ENCODE results near the gene IL1R1.

IL1R1 gene

DNA sequence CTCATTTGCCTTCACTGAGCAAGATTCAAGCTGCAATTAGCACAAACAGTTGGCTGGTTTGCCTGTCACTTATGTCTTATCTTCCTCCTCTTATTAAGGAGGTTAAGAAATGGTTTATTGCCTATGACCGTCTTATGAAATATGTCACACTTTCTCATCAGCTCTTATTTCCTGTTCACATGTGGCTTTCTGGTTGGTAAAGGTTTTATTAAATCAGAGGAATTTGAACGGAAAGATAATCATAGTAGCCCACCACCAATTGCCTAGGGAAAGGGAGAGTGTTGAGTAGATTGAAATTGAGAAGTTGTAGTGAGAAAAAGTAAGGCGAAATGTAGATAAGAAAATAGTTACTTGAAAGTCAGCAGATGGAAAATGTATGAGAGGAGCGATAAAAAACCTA, 4.2 kb upstream of the IL1R1 start:
- DNase-seq, result no peak

DNA sequence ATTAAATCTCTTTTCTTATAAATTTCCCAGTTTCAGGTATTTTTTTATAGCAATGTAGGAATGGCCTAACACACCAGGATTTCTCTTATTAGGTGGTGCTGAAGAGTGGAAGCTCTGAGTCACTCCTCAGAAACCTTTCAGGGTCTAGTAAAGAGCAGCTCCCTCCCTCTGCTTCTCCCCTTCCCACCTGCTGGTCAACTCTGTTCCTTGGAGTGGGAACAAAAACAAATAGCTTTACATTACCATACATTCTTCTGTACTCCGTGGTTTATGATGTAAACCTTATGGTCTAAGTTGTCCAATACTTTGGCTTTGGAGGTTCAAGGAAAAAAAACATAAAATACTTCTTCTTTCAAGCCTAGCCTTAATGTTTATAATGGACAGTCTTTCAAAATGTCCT, 2.7 kb upstream of the IL1R1 start:
- DNase-seq, result no peak

DNA sequence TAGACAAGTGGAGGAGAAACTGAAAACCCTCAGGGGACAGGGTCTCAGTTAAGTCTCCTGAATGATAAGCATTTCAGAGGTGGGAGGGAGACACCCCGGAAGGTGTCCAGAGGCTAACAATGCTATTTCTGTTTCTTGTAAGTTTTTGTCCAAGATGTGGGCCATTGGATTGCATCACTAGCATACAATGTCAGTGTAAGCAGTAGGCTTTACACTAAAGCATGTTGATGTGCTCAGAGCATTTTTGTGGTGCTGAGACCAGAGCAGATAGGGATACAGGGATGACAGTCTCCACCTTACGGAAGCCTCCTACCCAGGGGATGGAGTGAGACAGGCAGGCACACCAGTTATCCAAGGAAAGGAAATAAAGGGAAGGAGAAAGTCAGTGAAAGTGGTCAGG, 2.2 kb upstream of the IL1R1 start:
- DNase-seq, result no peak

DNA sequence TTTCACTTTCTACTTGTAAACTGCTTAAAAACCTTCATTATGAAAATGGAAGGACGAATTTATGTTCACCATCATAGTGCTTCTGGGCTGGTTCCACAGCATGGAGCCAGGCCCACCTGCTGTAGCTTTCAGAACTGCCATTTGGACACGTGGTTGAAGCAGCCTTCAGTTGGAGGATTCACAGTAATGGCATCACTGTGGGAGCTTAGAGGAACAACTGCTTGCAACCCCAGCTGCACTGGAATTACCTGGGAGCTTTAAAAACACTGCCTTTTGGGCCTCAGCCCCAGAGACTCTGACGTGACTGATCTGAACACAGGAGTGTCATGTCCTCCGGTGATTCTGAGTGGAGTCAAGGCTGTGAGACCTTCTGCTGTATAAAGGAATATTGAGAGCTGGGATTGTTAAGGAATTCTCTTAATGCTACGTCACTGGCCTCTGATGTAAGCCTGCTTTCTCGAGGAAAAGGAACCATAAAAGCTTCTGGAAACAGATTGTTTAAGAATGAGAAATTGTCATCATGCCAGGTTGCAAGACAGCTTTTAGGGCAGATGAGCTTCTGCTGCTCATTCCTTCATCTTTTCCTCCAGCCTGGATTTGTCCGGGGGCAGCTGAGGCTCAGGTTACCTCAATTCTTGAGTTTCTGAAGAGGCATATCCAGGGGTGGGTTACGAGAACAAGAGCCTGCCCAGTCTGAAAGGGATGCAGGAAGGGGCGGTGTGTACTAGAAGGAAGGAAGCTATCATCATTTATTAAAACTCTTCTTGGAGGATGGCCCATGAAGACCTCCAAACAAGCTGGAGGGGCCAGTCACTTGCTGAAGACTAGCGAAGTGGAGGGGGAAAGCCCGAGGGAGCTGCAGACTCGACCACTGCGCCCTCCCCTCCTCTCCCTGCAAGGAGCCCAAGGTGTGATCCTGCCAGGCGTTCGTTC, 1.3 kb upstream of the IL1R1 start:
- DNase-seq, result no peak

DNA sequence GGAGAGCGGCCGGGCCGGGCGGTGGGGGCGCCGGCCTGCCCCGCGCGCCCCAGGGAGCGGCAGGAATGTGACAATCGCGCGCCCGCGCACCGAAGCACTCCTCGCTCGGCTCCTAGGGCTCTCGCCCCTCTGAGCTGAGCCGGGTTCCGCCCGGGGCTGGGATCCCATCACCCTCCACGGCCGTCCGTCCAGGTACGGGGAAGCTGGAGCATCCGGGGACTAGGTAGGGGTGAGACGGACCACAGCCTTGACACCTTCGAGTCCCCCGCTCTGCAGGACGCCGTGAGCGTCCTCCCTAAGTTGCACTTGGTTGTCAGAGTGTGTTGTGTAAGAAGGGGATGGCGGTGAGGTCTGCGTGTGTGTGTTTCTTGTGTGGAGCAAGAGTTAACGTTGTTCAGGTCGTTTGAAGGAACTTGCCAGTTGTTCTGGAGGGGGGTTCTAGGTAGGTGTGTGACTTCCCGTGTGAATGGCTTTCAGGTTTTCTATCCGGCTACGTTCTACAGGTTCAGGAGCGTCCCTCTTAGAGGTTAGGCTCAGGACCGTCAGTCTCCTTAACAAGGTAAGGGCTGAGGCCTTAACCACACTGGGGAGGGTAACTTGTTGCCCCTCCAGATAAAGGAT, 393 bp downstream of the IL1R1 start:
- peak in 1 of 58 donors; percentile 30 for DNase-seq

GRCh38 chr2:102143450-102143985, 972 bp downstream of the IL1R1 start:
- DNase-seq, result no peak

DNA sequence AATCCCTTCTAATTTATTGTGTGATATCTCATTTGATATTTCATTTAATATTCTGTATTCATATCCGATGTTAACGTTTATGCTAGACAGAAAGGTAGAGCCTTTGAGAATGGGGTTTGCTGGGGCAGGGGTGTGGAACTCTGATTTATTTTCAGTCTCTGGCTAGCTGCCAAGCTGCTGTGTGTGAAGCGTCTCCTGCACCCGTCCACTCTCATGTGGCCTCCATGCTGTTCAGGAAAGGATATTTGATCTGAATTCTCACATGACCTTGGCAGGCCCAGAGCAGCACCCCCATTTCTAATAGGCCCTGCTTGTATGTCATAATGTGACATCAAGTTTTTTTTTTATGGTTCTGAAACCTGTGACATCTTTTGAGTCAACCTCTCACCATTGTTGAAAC, 1.6 kb downstream of the IL1R1 start:
- no peak for DNase-seq

DNA sequence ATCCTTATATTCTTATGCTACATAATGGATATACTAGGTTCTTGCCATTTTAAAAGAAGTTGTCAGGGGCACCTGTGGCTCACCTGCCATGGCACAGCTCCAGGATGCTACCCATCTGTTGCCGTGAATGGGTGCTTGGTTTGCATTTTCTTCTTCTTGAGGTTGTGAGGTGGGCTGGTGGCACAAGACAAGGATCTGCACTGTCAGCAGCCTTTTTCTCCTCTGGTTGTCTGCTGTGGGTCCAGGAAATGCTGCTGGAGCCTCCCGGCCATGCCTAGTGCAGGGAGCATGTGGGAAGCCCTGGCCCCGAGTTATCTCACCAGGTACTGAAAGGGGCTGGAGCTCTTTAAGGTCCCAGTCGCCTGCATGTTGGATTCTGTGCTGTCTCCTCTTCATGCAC, 2.6 kb downstream of the IL1R1 start:
- DNase-seq, result no peak

GRCh38 chr2:102145934-102146333, 3.4 kb downstream of the IL1R1 start:
- DNase-seq, result no peak

- DNase-seq, result no peak
Observed at GRCh38 chr2:102147935-102148334, 5.4 kb downstream of the IL1R1 start.

DNA sequence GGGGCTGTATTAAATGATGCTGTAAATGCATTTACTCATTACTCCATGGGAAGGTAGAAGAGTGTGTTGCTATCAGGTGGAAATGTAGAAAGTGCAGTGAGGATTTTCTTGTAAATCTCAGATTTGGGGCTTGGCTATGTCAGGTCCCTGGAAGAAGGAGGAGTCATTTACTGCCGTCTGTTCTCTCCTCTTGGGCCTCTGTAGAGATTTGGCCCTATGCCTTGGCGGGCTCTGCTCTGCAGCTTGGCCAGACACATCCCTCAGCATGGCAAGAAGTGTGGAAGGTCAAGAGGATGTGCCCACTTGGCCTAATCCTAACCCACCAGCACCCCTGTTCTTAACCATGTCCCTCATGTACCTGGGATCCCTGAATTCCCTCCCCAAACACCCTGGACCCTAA, 6.7 kb downstream of the IL1R1 start:
- DNase-seq, result no peak

DNA sequence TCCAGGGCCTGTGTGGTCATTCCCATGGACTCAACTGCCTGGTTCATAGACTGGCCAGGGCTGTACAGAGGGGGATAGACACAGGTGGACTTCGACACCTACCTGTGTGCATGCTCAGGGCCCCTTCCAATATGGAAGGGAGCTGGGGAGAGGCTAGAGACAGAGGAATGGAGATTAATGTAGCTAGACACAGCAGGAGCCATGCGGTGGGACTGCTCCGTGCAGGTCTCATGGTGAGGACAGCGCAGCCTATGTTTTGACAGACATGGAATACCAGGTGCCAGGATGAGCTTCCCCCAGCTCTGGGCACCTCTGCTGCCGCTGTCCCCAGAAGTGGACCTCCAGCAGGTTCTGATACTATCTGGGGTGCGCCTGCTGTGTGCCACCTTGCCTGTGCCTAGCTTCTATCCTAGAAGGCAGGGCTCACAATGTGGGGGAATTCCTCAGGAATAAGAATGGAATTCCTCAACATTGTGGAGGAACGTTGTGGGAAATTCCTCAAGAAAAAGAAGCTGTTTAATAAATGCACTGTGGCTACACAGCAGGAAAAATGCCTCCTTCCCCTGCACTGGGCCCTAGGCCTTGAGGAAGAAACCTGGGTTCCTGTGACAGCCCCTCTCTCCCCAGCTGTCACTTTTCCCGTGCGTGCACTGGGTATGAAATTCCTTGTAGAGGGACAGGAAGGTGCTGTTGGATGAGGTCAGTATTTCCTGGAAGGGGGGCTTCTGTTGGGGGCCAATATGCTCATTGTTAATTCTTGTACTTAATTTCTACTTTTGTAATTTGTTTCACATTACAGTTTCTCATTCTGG, 7.3 kb downstream of the IL1R1 start:
- DNase-seq, result no peak

- DNase-seq, result no peak
Observed at GRCh38 chr2:102154364-102154763, 11.8 kb downstream of the IL1R1 start.

DNA sequence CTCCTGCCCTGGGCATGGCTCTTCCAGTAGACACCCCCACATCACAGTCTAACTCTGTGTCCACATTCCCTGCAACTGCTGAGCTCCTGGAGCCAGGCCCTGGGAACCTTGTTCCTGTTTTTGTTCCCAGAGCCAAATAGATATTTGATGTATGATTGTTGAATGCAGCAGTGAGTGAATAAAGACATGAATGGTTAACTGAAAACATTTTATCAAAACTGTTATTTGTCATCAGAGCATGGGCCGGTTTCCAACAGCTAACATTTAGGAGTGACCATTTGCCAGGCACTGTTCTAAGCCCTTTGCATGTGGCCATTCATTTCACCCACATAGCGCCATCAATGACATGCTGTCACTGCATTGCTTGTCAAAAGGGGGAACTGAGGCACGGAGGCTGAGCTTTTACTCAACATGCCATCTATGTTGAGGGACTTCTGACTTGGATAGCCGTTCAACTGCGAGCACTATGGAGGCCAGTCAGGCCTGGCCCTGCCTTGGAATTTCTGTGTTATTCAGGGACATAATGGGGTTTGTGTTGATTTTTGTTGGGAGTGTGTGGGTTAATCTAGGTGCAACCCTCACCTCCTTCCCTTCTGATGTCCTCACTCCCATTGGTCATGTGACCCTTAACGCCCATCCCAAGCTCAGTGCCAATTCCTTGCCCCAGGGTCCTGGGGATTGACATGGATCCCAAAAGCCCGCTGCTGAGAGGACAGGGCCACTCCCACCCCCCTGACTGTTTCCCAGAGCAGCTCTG, 12.6 kb downstream of the IL1R1 start:
- DNase-seq, result no peak

- no peak for DNase-seq
Observed at GRCh38 chr2:102155703-102156515, 13.4 kb downstream of the IL1R1 start.

GRCh38 chr2:102158011-102158755, 15.6 kb downstream of the IL1R1 start:
- no peak for DNase-seq

GRCh38 chr2:102159295-102159694, 16.7 kb downstream of the IL1R1 start:
- no peak for DNase-seq

DNA sequence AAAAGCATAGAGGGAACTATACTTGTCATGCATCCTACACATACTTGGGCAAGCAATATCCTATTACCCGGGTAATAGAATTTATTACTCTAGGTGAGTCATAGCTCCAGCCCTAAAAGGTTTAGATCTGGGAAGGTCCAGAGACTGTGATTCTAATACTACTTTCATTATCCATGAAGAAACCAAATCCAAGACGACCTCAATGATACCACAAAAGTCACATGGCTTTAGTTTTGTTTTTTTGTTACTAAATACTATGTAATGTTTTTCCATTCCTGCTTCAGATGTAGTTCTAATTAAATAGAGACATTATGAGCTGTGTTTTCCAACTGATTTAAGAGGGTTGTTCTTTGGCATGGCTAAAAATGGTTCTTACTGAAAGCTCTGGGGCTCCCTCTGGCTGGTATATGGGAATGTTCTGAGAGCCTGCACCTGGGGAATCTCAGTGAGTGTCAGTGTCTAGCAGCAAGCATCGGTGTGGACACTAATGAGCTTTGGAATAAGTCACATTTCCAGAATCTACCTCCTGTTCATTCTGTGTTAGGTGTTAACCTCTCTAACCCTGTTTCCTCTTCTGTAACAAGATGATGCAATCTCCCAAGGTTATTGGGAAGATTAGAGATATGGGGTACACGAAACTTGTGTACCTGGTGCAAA, 23.8 kb downstream of the IL1R1 start:
- peak in 1 of 58 donors; percentile 3 for DNase-seq
